Fibroblast of lung (primary cell): ENCODE results near the gene MRTFA.

Source experiments
- EZH2 ChIP-seq: IDR thresholded peaks from 2 replicates; pipeline ENCODE4 v1.5.1; 2012; ENCODE audit warnings: low read length, control low read depth, mild to moderate bottlenecking; ENCODE audit errors: missing control alignments
- TF ChIP-seq, protein P1 (sequence below), 2 donors: IDR thresholded peaks in 1 of 2; conservative IDR thresholded peaks in 1 of 2; 1 replicate in 1 of 2; 2 replicates in 1 of 2; pipeline ENCODE4 v1.5.1; 2011 to 2012; ENCODE audit warnings: low read length in 2 of 2, control low read depth in 1 of 2, inconsistent platforms in 1 of 2, low read depth in 1 of 2, mild to moderate bottlenecking in 1 of 2

DNA sequence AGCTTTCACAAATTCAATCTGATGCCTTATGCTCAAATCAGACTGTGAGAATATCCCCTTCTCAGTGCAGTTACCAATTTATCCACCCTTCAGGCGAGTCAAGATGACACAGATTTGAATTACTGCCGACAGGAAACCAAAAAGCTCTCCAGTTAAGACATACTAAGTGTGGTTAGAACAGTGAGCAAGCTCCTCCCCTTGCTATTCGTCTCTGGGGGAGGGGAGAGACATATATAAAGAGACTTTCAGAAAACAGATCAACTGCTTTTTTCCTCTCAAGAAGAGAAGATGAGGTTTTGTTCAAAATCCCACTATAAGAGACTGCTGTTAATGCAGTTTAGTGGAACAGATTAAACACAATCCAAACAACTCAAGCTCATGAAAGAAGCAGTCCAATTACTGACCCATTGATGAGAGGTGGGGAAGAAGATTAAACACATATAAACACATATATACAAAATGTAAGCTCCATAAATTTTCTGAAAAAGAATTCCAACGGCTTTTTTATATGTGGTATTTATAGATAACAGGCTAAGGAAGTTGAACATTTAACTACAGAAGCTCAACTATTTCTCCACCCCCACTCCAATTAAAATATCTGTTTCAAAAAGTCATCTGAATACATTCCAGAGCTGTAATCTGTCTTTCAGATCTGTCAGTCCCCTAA, 102.7 kb downstream of the MRTFA start:
- TF ChIP-seq, protein P1, sequence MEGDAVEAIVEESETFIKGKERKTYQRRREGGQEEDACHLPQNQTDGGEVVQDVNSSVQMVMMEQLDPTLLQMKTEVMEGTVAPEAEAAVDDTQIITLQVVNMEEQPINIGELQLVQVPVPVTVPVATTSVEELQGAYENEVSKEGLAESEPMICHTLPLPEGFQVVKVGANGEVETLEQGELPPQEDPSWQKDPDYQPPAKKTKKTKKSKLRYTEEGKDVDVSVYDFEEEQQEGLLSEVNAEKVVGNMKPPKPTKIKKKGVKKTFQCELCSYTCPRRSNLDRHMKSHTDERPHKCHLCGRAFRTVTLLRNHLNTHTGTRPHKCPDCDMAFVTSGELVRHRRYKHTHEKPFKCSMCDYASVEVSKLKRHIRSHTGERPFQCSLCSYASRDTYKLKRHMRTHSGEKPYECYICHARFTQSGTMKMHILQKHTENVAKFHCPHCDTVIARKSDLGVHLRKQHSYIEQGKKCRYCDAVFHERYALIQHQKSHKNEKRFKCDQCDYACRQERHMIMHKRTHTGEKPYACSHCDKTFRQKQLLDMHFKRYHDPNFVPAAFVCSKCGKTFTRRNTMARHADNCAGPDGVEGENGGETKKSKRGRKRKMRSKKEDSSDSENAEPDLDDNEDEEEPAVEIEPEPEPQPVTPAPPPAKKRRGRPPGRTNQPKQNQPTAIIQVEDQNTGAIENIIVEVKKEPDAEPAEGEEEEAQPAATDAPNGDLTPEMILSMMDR (conservative IDR thresholded peaks at IDR 0.05 in 1 of 2, IDR thresholded peaks at IDR 0.05 in 1 of 2; ENCODE audit: low read depth in 1 of 2, low read length in 2 of 2): no peak
- no peak for TF ChIP-seq EZH2
